GM21515 (cell line): ENCODE data around the gene RANBP10.

Experiments used
- ATAC-seq: cut with Tn5 transposase; IDR thresholded peaks from one replicate; pipeline ENCODE4 v1.9.1; 2021; ENCODE audit not compliant: unreplicated experiment

Gene RANBP10

DNA sequence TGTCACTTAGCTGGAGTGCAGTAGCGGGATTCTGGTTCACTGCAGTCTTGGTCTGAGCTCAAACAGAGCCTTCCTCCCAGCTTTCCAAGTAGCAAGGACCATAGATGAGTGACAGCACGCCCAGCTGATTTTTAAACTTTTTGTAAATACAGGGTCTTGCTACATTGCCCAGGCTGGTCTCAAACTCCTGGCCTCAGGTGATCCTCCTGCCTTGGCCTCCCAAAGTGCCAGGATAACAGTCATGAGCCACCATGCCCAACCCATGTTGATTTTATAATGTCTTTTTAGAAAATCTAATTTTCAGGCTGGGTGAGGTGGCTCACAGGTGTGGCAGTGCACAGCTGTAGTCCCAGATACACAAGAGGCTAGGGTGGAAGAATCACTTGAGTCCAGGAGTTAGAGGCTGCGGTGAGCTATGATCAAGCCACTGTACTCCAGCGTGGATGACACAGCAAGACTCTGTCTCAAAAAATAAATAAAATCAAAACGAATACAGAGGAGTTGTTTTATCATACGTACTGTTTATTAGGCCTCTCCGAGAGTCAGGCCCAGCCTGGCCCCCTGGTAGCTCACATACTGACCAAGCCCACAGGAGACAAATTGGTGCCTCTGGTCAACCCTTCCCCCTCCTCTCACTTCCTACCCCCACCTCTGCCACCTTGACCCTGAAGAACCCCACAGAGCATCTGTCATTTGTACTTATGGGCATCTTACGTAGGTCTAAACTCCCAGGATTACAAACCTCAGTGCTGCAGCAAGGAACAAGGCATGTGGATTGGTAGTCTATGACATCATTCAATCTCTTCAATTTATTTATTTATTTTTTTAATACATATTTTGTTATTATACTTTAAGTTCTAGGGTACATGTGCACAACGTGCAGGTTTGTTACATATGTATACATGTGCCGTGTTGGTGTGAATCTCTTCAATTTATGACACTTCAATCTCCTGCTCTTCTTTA, 126.1 kb downstream of the RANBP10 start:
- no peak for ATAC-seq

DNA sequence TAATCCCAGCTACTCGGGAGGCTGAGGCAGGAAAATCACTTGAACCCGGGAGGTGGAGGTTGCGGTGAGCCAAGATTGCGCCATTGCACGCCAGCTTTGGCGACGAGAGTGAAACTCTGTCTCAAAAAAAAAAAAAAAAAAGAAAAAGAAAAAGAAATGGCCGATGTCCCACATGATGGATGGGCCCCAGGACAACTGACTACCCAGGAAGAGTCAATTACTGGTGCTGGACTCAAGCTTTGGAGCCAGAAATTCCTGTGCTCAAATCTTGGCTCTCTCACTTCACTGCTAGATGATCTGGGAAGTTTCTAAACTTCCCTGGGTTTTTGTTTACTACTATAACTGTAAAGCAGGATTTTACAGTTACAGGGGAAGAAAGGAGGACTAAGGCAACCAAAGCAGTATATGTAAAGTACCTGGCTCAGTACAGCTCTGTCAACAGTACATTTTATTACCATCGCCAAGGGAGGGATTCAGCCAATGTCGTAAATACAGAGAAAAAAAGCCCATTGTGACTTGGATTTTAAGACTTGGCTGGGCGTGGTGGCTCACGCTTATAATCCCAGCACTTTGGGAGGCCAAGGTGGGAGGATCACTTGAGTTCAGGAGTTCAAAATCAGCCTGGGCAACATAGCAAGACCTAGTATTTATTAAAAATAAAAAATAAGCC, 127.9 kb downstream of the RANBP10 start:
- no peak for ATAC-seq

DNA sequence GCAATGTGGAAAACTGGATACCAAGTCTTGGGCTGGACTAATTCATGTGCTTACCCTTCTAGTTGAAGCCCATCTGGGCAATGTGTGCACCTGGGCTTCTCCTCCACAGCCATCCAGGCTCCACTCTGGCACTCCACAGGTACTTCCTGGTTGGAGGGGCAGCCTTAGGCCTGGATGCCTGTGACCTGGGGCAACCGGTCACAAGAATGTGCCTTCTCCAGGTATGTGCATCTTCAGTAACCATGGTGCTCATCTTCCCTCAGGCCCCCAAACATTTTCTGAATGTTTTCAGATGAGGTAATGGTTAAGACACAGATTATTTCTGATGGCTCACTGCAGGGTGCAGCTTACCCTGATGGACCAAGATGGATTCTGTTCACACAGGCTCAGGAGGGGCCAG, 128.6 kb downstream of the RANBP10 start:
- no peak for ATAC-seq

DNA sequence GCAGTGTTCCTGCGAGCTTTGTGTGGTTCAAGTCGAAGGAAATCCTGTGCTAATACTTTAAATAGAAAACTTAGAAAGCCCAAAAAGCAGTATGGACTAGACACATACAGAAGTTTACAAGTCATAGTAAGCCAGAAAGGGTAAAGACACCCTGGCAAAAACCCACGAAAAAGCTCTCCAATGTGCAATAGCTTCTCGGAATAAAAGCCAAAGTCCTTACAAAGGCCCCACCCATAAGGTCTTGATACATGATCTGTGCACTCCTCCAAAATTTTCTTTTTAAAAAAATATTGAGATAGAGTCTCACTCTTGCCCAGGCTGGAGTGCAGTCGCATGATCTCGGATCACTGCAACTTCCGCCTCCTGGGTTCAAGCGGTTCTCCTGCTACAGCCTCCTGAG, 129.4 kb downstream of the RANBP10 start:
- ATAC-seq = no peak

DNA sequence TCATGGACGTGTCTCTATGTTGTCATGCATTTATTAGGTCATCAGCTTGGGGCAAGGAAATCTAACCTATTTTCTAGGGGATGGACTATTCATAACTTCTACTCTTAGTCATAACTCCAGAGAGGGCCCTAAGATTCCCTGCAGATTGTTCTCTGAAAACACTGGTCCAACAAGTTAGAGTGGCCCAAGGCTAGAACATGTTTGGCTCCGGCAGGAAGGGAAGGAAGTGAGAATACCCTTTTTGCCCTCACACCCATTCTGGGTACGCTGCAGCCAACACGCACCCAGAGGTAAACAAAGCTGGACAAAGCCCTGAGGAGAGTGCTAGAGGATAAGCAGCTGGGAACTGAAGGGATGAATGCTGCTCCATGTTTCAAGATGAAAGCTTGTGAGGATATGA, 129.8 kb downstream of the RANBP10 start:
- no peak for ATAC-seq

DNA sequence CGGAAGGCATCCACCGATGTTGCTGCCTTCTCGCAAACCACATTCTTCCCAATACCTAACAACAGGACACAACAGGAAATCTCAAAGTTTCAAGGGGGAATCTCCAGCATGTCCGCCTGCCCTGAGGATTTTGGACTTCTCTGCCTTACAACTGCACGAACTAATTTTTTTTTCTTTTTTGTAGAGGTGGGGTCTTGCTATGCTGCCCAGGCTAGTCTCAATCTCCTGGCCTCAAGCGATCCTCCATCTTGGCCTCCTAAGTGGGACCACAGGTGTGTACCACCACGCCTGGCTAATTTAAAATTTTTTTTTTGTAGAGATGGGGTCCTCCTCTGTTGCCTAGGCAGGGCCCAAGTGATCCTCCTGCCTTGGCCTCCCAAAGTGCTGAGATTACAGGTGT, 130.4 kb downstream of the RANBP10 start:
- ATAC-seq = no peak

DNA sequence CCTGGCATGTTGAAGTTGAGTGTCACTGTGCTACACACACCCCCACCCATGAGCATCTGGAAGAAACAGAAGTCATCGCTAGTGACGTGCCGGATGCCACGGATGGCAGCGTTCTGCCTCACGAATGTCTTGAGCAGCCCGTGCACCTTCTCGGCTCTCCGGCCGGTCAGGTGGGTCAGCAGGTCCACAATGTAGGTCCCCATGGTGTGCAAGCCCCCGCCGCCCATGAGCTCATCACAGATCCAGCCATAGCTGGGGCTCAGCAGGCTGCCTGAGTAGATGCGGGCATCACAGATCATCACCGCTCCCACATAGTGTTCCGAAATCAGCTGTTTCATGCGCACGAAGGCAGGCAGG, 130.8 kb downstream of the RANBP10 start:
- ATAC-seq = no peak

DNA sequence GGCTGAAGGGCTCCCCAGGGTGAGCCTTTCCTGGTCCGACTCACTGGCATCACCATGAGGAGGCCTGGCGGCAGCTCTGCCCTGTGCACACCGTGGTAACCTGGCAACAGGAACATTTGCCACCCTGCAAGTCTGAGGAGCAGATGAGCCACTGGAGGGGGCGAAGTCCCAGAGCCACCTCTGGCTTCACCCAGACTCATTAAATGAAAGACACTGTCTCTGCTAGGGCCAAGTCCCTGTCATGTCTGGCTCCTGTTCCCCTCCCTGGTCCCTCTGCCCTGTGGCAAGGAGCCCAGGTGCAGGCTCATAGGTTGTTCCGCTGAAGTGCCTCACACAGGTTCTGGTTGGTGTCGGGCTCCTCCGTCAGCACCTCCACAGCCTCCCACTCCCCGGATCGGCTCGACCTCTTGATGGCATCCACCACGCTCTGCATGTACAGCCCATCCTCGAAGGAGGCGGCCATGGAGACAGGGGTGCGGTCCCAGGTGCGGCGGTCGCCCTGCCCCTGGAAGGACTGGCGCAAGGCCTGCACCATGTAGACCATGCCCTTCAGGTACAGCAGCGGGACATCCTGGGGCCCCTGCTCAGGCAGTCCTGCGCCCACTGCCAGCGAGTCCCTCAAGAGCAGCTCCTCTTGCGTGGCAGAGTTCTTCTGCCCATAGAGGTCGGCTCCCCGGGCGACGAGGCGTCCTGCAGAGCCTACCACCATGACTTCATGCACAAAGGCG, 131.3 kb downstream of the RANBP10 start:
- no peak for ATAC-seq

DNA sequence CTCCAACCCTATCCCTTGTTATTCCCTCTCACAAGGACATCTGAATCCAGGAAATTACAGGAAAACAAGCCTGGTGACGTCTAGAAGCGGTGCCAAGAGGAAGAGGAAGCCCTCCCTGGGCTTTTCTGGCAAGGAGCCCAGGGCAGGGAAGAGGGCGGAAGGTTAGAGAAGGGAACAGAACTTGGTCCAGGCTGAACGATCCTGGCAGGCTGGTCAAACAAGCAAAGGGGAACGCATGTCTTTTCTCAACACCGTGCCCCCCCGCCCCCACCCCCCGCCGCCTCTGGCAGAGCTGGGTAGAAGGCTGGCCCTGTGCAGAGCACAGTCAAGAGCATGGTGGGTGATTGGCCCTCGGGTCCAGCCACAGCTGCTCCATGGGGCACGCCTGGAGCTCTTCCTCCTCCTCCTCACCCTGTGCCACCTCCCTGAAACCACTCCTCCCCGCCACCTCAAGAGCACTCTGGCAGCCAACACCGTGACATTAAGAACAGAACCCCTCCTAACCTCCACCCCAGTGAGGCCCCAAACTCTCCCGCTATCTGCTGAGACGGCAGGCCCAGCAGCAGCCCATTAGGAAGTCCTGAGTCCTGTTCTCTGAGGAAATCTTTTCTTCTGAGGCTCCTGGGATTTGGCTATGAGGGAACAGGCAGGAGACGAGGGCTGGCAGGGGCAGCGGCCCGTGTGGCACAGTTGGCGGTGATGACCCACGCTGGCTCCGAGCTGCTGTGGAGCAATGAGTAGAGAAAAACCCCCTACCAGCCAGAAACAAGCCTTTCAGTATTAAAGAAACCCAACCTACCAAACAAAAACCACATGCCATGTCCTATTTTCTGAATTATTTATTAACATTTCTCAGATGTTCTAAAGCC, 132.4 kb downstream of the RANBP10 start:
- no peak for ATAC-seq
